Spleen (tissue), 7 donors: ENCODE data around the gene PTPRN2.

Source experiments
- POLR2A ChIP-seq, 3 donors: fragments of 450-650 bp; IDR thresholded peaks; one replicate each; pipeline ENCODE4 v1.5.1; 2017; ENCODE audit warnings: antibody characterized with exemption in 3 of 3, mild to moderate bottlenecking in 1 of 3
- POLR2AphosphoS5 ChIP-seq, 3 donors: sonication (generic); formaldehyde crosslinking; IDR thresholded peaks; one replicate each; pipeline ENCODE4 v1.5.1; 2017; ENCODE audit warnings: antibody characterized with exemption in 3 of 3
- TF ChIP-seq, protein P1 (sequence below), 11 experiments: fragments of 200-600 bp in 7 of 11; fragments of 450-650 bp in 4 of 11; sonication (generic) in 4 of 11; IDR thresholded peaks in 8 of 11; conservative IDR thresholded peaks in 3 of 11; 1 replicate in 7 of 11; 2 replicates in 4 of 11; pipeline versions ENCODE4 v1.4.0 to v1.8.0; 2016 to 2021; ENCODE audit warnings: antibody characterized with exemption in 11 of 11, inconsistent platforms in 4 of 11, mild to moderate bottlenecking in 1 of 11
- donor health status: DM: no; HTN: no; CAD: no; lungs with moderate emphysema.
- donor health status: DM: no; HTN: no; CAD: no.
- donor health status: DM: no; HTN: no; CAD: no.

DNA sequence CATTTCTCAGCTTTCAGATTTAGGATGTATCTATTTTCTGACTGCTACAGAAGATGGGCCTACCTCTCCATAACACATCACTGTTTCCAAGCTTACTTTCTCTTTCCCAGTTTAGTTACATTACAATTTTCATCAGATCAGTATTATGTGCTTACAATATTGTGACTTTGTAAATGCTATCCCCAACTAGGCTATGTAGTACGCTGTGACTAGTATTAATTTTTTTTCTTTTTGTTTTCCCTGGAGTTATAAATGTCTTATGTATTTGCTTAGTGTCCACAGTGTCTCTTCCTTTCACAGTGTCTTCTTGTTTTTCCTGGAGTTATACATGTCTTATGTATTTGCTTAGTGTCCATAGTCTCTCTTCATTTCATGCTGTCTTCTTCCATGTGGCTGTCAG lies 188.9 kb downstream of the PTPRN2 start:
- TF ChIP-seq, protein P1, sequence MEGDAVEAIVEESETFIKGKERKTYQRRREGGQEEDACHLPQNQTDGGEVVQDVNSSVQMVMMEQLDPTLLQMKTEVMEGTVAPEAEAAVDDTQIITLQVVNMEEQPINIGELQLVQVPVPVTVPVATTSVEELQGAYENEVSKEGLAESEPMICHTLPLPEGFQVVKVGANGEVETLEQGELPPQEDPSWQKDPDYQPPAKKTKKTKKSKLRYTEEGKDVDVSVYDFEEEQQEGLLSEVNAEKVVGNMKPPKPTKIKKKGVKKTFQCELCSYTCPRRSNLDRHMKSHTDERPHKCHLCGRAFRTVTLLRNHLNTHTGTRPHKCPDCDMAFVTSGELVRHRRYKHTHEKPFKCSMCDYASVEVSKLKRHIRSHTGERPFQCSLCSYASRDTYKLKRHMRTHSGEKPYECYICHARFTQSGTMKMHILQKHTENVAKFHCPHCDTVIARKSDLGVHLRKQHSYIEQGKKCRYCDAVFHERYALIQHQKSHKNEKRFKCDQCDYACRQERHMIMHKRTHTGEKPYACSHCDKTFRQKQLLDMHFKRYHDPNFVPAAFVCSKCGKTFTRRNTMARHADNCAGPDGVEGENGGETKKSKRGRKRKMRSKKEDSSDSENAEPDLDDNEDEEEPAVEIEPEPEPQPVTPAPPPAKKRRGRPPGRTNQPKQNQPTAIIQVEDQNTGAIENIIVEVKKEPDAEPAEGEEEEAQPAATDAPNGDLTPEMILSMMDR (IDR thresholded peaks at IDR 0.05 in 8 of 11, conservative IDR thresholded peaks at IDR 0.05 in 3 of 11) = no peak
- TF ChIP-seq POLR2A (IDR thresholded peaks at IDR 0.05) (no peak), POLR2AphosphoS5 (IDR thresholded peaks at IDR 0.05) (no peak)
